Measurements from ENCODE around the gene CLK3.

DNA sequence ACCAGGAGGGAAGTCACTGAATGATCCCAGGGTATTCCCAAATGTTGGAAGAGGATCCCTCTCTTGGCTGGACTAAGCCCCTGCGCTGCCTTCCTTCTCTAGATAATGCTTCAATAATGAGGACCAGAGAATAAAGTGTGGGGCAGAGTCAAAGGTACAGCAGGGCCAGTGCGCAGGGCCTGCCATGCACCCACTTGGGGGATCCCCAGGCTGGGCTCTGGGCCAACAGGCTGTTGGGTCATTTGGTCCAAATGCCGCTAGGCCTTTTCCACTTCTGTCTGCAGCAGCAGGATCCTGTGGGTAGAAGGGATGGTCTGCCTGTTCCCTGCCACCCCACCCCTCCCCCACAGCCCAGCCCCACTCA is 5.7 kb upstream of the CLK3 start:
- TF ChIP-seq, protein P1, sequence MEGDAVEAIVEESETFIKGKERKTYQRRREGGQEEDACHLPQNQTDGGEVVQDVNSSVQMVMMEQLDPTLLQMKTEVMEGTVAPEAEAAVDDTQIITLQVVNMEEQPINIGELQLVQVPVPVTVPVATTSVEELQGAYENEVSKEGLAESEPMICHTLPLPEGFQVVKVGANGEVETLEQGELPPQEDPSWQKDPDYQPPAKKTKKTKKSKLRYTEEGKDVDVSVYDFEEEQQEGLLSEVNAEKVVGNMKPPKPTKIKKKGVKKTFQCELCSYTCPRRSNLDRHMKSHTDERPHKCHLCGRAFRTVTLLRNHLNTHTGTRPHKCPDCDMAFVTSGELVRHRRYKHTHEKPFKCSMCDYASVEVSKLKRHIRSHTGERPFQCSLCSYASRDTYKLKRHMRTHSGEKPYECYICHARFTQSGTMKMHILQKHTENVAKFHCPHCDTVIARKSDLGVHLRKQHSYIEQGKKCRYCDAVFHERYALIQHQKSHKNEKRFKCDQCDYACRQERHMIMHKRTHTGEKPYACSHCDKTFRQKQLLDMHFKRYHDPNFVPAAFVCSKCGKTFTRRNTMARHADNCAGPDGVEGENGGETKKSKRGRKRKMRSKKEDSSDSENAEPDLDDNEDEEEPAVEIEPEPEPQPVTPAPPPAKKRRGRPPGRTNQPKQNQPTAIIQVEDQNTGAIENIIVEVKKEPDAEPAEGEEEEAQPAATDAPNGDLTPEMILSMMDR (IDR thresholded peaks at IDR 0.05 in 8 of 11, conservative IDR thresholded peaks at IDR 0.05 in 3 of 11), result no peak
- TF ChIP-seq POLR2A (IDR thresholded peaks at IDR 0.05) (no peak), POLR2AphosphoS5 (IDR thresholded peaks at IDR 0.05) (no peak)

Data from spleen (tissue), 7 donors.